Colonic mucosa (tissue), 4 donors: ENCODE data around the gene MYD88. TPM values are rescaled to one million over a fixed set of nuclear protein-coding genes. Genes with fewer than 3 reads are reported as not detected.
A peak's percentile ranks its signal among the peaks of the same experiment; 100 is the strongest.

ENCODE experiments used
- DNase-seq: peaks from one replicate; pipeline ENCODE4 v3.0.0-alpha.2; 2020
- H3K27ac ChIP-seq: fragments of 200-600 bp; one replicate; pipeline ENCODE4 v1.8.0; 2021
- H3K27me3 ChIP-seq: fragments of 200-600 bp; one replicate; pipeline ENCODE4 v1.8.0; 2021
- H3K36me3 ChIP-seq: fragments of 200-600 bp; one replicate; pipeline ENCODE4 v1.8.0; 2021
- H3K4me1 ChIP-seq: fragments of 200-600 bp; one replicate; pipeline ENCODE4 v1.8.0; 2021; ENCODE audit warnings: mild to moderate bottlenecking
- H3K4me3 ChIP-seq: fragments of 200-600 bp; one replicate; pipeline ENCODE4 v1.8.0; 2021
- H3K9ac ChIP-seq, 2 donors: one replicate each; pipeline ENCODE4 v1.7.0; 2013; ENCODE audit warnings: control low read depth in 2 of 2, low read depth in 2 of 2, low read length in 2 of 2
- H3K9me3 ChIP-seq: fragments of 200-600 bp; one replicate; pipeline ENCODE4 v1.8.0; 2021
- intact Hi-C: fragments of 100-400 bp; cut with DNase I; formaldehyde crosslinking; loops from one replicate; pipeline ENCODE4 v1.14.1; 2022
- total RNA-seq, 2 donors: library from RNA; stranded (reverse); fragmentation: NEBNext Ultra II Directional in 1 of 2; extraction: Animal tissue kit (Norgen Biotek cat#: 25700) in 1 of 2; gene quantifications; one replicate each; pipeline ENCODE4 v1.2.1, GENCODE V29; 2021
- TF ChIP-seq, protein P1 (sequence below): fragments of 200-600 bp; IDR thresholded peaks from one replicate; pipeline ENCODE4 v1.8.0; 2022; ENCODE audit warnings: antibody characterized with exemption, mild to moderate bottlenecking
- donor health status: healthy.
- donor health status: DM: no; HTN: no; CAD: no.
- donor health status: DM: no; HTN: no; CAD: no.

MYD88 gene
- total RNA-seq, 2 donors from 2014 or later: 69.5 to 70.4 TPM

DNA sequence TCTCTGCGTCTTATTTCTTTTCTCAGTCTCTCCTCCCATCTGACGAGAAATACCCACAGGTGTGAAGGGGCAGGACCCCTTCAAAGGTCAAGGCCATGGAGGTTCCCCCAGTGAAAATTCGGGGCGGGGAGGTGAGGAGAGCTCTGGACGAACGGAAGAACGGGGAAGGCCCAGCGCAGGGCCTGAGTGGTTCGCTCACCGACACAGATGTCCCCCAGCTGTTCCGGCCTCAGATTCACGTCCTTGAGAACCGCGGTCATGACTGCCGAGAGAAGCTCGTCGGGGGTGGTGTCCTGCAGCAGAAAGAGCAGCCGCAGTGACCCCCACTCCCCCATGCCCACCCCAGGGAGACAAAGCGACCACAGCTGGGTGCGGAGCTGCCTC lies 2.1 kb upstream of the MYD88 start:
- peaks cover 12% of the 10 kb centered on the region for H3K36me3 ChIP-seq
- H3K27ac ChIP-seq: peak overlapping the region; percentile 76
- peaks cover 27% of the 10 kb centered on the region for H3K4me1 ChIP-seq
- no peaks in the 10 kb centered on the region for H3K9me3 ChIP-seq
- no peaks in the 10 kb centered on the region for H3K27me3 ChIP-seq
- intact Hi-C loops: no loop called here
- H3K9ac ChIP-seq: peak overlapping the region; percentile 87 to 95
- DNase-seq: peak; percentile 53
- TF ChIP-seq, protein P1, sequence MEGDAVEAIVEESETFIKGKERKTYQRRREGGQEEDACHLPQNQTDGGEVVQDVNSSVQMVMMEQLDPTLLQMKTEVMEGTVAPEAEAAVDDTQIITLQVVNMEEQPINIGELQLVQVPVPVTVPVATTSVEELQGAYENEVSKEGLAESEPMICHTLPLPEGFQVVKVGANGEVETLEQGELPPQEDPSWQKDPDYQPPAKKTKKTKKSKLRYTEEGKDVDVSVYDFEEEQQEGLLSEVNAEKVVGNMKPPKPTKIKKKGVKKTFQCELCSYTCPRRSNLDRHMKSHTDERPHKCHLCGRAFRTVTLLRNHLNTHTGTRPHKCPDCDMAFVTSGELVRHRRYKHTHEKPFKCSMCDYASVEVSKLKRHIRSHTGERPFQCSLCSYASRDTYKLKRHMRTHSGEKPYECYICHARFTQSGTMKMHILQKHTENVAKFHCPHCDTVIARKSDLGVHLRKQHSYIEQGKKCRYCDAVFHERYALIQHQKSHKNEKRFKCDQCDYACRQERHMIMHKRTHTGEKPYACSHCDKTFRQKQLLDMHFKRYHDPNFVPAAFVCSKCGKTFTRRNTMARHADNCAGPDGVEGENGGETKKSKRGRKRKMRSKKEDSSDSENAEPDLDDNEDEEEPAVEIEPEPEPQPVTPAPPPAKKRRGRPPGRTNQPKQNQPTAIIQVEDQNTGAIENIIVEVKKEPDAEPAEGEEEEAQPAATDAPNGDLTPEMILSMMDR: no peak
- peak overlapping the region; percentile 97 for H3K4me3 ChIP-seq

DNA sequence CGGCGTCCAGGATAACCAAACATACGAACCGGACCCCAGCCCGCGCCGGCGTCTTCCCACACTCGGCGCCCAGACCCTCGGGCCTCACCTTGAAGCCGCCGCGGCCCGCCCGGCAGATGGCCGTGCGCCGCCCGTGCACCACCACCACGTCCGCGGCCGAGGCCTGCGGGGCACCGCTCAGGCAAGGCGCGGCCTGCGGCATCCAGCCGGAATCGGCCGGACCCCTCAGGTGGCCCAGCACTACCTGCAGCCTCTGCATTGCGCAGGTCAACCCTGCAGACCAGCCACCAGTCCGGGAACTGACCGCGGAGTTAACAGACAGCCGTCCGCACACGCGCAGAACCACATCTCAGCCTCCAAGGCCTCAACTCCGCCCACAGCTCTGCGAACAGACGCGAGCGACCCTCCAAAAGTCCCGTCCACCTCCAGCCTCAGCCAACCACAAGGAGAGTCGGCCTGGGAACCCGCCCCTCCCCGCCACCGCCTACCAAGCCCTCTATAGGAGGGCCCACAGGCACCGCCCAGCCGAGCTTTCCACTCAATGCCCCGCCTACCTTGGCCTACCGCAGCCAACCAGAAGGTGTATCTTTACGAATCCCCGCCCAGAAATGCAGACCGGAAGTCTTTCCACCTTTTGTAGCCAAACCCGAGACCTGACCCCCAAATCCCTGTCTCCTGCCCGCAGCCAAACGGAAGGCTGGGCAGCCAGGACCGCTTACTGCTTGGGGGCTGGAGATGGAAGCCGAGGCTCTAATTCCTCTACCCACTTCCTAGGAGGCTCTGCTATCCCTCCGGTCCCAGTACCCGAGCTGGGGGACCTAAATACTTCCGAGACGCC lies 1.5 kb upstream of the MYD88 start, which contains the start of gene ACAA1:
ACAA1 (minus strand) TSS at position 351 of the 838 bp plus-strand sequence; CDS start at position 259, 92 bp downstream.
- intact Hi-C loops: no loop called here
- Histone ChIP-seq H3K4me1 (peaks cover 27% of the 10 kb centered on the region), H3K27ac (peak within 1 kb of the TSS; percentile 98), H3K27me3 (no peaks in the 10 kb centered on the region), H3K4me3 (peak within 1 kb of the TSS; percentile 97), H3K9me3 (no peaks in the 10 kb centered on the region), H3K9ac (peak within 1 kb of the TSS; percentile 95 to 97), H3K36me3 (peaks cover 15% of the 10 kb centered on the region)
- TF ChIP-seq, protein P1: no peak
- DNase-seq: peak; percentile 100

DNA sequence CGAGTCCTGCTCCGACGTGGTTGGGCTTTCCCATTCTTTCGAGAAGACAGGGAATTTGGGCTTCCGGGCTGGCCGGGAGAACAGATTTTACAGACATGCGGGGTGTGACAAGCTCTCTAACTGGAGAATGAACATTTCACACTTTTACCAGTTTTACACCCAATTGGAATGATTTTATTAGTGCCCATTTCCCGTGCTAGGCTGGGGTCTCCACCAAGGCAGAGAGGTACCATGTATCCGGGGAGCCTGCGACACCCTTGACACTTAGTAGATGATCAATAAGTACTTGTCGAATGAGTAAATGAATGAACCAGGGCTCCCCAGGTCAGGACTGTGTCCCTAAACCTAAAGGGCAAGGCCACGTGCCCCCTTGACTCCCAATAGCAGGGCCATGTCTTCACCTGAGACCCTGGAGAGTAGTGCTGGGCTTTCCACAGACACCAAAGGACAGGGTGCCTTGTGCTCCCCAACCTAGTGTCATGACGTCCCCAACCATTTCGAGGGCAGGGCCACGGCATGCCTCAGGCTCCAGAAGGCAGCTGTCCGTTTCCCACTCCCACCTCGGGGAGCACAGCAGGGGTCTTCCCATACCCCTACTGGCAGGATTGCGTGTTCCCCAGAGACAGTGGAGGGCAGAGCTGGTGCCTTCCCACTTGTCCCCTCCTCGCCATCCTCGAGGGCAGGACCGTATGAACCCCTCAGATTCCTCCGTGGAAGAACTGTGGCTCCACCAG lies 679 bp upstream of the MYD88 start:
- peaks cover 15% of the 10 kb centered on the region for H3K36me3 ChIP-seq
- peaks cover 27% of the 10 kb centered on the region for H3K4me1 ChIP-seq
- intact Hi-C loops: no loop called here

DNA sequence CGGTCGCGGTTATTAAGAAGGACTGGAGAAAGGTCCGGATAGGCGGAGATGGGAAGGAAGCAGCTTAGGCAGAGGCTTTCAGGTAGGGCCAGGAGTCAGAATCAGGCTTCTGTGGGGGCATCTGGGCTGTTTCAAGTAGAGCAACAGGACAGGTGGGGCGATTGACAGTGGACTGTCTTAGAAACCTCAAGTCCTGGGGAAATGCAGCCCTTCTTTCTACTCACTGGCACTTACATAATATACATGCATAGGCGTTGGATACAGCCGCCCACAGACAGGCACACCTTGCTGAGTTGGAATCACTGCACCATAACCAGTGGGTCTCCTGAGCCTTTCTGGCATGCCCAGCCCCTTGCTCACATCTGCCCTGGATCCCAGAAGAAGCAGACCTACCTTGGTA lies 730 bp downstream of the MYD88 start:
- peak overlapping the region; percentile 98 for H3K27ac ChIP-seq
- peak overlapping the region; percentile 77 for H3K4me3 ChIP-seq
- H3K9me3 ChIP-seq: no peaks in the 10 kb centered on the region
- H3K27me3 ChIP-seq: no peaks in the 10 kb centered on the region
- TF ChIP-seq, protein P1: no peak
- peaks cover 23% of the 10 kb centered on the region for H3K4me1 ChIP-seq
- H3K36me3 ChIP-seq: peaks cover 15% of the 10 kb centered on the region
- peak; percentile 32 for DNase-seq
- intact Hi-C loops: no loop called here
- H3K9ac ChIP-seq: peak overlapping the region; percentile 95 to 97

More for the DNA sequence above, 679 bp upstream of the MYD88 start:
- TF ChIP-seq, protein P1: no peak
- Histone ChIP-seq H3K9ac (peak overlapping the region; percentile 95 to 97), H3K9me3 (no peaks in the 10 kb centered on the region), H3K27ac (peak overlapping the region; percentile 98), H3K4me3 (peak overlapping the region; percentile 77), H3K27me3 (no peaks in the 10 kb centered on the region)
- peak; percentile 49 for DNase-seq

DNA sequence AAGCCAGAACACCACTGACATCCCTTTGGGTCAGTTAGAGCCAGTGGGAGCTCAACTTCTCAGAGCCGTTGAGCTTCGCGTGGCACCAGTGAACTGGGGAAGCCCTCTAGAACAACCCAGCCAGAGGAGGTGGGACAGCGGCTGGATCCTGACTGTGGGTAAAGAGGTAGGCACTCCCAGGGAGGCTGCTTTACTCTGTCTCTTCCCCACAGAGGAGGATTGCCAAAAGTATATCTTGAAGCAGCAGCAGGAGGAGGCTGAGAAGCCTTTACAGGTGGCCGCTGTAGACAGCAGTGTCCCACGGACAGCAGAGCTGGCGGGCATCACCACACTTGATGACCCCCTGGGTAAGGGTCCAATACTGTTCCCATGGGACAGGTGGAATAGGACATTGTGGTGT lies 1.2 kb downstream of the MYD88 start:
- TF ChIP-seq, protein P1: no peak
- no peak overlapping the region for H3K27ac ChIP-seq
- H3K4me1 ChIP-seq: peaks cover 22% of the 10 kb centered on the region
- no peaks in the 10 kb centered on the region for H3K27me3 ChIP-seq
- intact Hi-C loops: no loop called here
- no peaks in the 10 kb centered on the region for H3K9me3 ChIP-seq
- DNase-seq: no peak
- H3K4me3 ChIP-seq: peak overlapping the region; percentile 77
- peak overlapping the region; percentile 95 to 97 for H3K9ac ChIP-seq
- peaks cover 15% of the 10 kb centered on the region for H3K36me3 ChIP-seq
